Smooth muscle cell (in vitro differentiated cells): ENCODE results near the gene ATG5. TPM values are rescaled to one million over a fixed set of nuclear protein-coding genes. Genes with fewer than 3 reads are reported as not detected.
A peak's percentile ranks its signal among the peaks of the same experiment; 100 is the strongest.

Source experiments
- DNase-seq: peaks from one replicate; lab custom pipeline; 2025; ENCODE audit not compliant: unreplicated experiment; lab: John Stamatoyannopoulos, UW
- H2AFZ ChIP-seq: fragments of 200-600 bp; sonication (generic); 2 replicates; pipeline ENCODE4 v1.6.0; 2016; ENCODE audit warnings: antibody characterized with exemption, low read depth, mild to moderate bottlenecking
- H3F3A ChIP-seq: fragments of 200-600 bp; sonication (generic); 2 replicates; pipeline ENCODE4 v1.6.0; 2017; ENCODE audit warnings: antibody characterized with exemption, low read depth
- H3K27ac ChIP-seq: fragments of 200-600 bp; sonication (generic); 2 replicates; pipeline ENCODE4 v1.5.1; 2016; ENCODE audit warnings: low read depth, mild to moderate bottlenecking
- H3K27me3 ChIP-seq: fragments of 200-600 bp; sonication (generic); 2 replicates; pipeline ENCODE4 v1.6.1; 2016; ENCODE audit warnings: low read depth, mild to moderate bottlenecking
- H3K36me3 ChIP-seq: fragments of 200-600 bp; sonication (generic); 2 replicates; pipeline ENCODE4 v1.5.1; 2016; ENCODE audit warnings: low read depth
- H3K4me1 ChIP-seq: fragments of 200-600 bp; sonication (generic); 2 replicates; pipeline ENCODE4 v1.5.1; 2016; ENCODE audit warnings: low read depth
- H3K4me2 ChIP-seq: fragments of 200-600 bp; sonication (generic); 2 replicates; pipeline ENCODE4 v1.6.0; 2016; ENCODE audit warnings: mild to moderate bottlenecking
- H3K4me3 ChIP-seq: fragments of 200-600 bp; sonication (generic); 2 replicates; pipeline ENCODE4 v1.5.1; 2016; ENCODE audit warnings: mild to moderate bottlenecking
- H3K79me2 ChIP-seq: fragments of 200-600 bp; sonication (generic); 2 replicates; pipeline ENCODE4 v1.6.0; 2016; ENCODE audit warnings: low read depth, mild to moderate bottlenecking
- H3K9ac ChIP-seq: fragments of 200-600 bp; sonication (generic); 2 replicates; pipeline ENCODE4 v1.6.0; 2016; ENCODE audit warnings: low read depth
- H3K9me3 ChIP-seq: fragments of 200-600 bp; sonication (generic); replicated peaks from 2 replicates; pipeline ENCODE4 v1.5.1; 2016; ENCODE audit warnings: low read depth
- H4K20me1 ChIP-seq: fragments of 200-600 bp; sonication (generic); 2 replicates; pipeline ENCODE4 v1.6.0; 2016; ENCODE audit warnings: low read depth
- CTCF ChIP-seq: fragments of 200-600 bp; sonication (generic); IDR thresholded peaks from 2 replicates; pipeline ENCODE4 v1.5.1; 2017; ENCODE audit warnings: borderline replicate concordance, mild to moderate bottlenecking, antibody characterized with exemption; ENCODE audit not compliant: insufficient read depth, poor library complexity, severe bottlenecking
- WGBS: methylation state at CpG from one replicate; pipeline ENCODE4 v1.1.7; 2016; ENCODE audit warnings: low lambda C conversion rate; 5-methylcytosine and 5-hydroxymethylcytosine counted together
- polyA plus RNA-seq: library from polyadenylated mRNA; unstranded; fragments of >200 nt; fragmentation: Nextera tagmentation; extraction: Ambion mirVana; gene quantifications from 2 replicates; pipeline ENCODE4 v1.2.1, GENCODE V29; 2016
- small RNA-seq: library from RNA; depleted of rRNA; stranded (forward); fragments of <200 nt; gene quantifications from one replicate; pipeline ENCODE3, GENCODE V24; 2014
- total RNA-seq: library from RNA; depleted of rRNA; stranded (reverse); fragments of >200 nt; gene quantifications from 2 replicates; pipeline ENCODE4 v1.2.3, GENCODE V29; 2014

The ATG5 gene
- total and polyA plus RNA-seq, 2 experiments from 2014 or later: 33.7 to 34.4 TPM

GRCh38 chr6:106134906-106135634, 190.5 kb downstream of the ATG5 start:
- no peaks in the 10 kb centered on the region for H4K20me1 ChIP-seq
- no peaks in the 10 kb centered on the region for H3K36me3 ChIP-seq
- no peaks in the 10 kb centered on the region for H3K9me3 ChIP-seq
- peaks cover 6% of the 10 kb centered on the region for H3K4me1 ChIP-seq
- H3K79me2 ChIP-seq: no peaks in the 10 kb centered on the region
- peak overlapping the region; percentile 62 for H3K4me2 ChIP-seq
- peak overlapping the region; percentile 50 for H3K9ac ChIP-seq
- no peaks in the 10 kb centered on the region for H3K27me3 ChIP-seq
- peak overlapping the region; percentile 46 for H2AFZ ChIP-seq
- H3F3A ChIP-seq: no peaks in the 10 kb centered on the region
- no peak overlapping the region for H3K4me3 ChIP-seq
- peak overlapping the region; percentile 76 for H3K27ac ChIP-seq
- TF ChIP-seq CTCF: no peak
- no peak for DNase-seq
- 46% methylated on average over 18 of the region's 18 CpGs for WGBS

Small RNAs within 50 kb of the gene (small RNA-seq; reads per million reads assigned to genes)
- gene RF00015 (not detected), gene RN7SL47P (not detected), gene RNU6-344P (not detected)

Other genes with a start within 250 kb of the ATG5 start
- 15.6 and 16.1 TPM in 2 replicates for gene PRDM1, start 239.4 kb downstream of the ATG5 start, total RNA-seq
- gene PRDM1, start 239.4 kb downstream of the ATG5 start, polyA plus RNA-seq: 13.3 and 15.1 TPM in 2 replicates
- 9.0 and 11.9 TPM in 2 replicates for gene CRYBG1, start 35.0 kb upstream of the ATG5 start, total RNA-seq
- 0.98 and 2.9 TPM in 2 replicates for gene CRYBG1, start 35.0 kb upstream of the ATG5 start, polyA plus RNA-seq